DOHH2 (cell line): Measurements from ENCODE around the gene CCDC154.

Experiments used
- EZH2phosphoT487 ChIP-seq: fragments of 200-600 bp; sonication (generic); IDR thresholded peaks from 2 replicates; pipeline ENCODE4 v1.6.1; 2017; ENCODE audit warnings: borderline replicate concordance, mild to moderate bottlenecking, antibody characterized with exemption, low read length, moderate library complexity, mixed read lengths
- TF ChIP-seq, protein P1 (sequence below): fragments of 200-600 bp; sonication (generic); IDR thresholded peaks from one replicate; pipeline ENCODE4 v1.5.1; 2014; ENCODE audit warnings: antibody characterized with exemption, mild to moderate bottlenecking, low read depth, low read length; ENCODE audit not compliant: poor library complexity, severe bottlenecking

DNA sequence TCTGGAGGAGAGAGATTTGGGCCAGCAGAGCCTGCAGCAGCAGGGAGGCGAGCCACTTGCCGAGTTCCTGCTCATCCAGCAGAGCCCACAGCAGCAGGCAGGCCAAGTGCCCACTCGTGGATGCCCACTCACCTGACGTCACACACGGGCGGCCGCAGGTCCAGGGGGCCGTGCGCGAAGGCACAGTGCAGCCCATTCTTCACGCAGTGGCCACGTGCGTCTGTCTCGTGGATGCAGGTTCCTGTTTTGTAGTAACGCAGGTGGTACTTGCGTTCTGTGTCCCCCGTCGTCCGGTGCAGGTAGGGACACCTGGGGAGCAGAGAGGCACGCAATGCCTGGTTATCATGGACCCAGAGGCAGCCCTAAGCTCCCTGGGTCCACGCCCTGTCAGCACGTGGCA lies 41.3 kb downstream of the CCDC154 start:
- TF ChIP-seq, protein P1, sequence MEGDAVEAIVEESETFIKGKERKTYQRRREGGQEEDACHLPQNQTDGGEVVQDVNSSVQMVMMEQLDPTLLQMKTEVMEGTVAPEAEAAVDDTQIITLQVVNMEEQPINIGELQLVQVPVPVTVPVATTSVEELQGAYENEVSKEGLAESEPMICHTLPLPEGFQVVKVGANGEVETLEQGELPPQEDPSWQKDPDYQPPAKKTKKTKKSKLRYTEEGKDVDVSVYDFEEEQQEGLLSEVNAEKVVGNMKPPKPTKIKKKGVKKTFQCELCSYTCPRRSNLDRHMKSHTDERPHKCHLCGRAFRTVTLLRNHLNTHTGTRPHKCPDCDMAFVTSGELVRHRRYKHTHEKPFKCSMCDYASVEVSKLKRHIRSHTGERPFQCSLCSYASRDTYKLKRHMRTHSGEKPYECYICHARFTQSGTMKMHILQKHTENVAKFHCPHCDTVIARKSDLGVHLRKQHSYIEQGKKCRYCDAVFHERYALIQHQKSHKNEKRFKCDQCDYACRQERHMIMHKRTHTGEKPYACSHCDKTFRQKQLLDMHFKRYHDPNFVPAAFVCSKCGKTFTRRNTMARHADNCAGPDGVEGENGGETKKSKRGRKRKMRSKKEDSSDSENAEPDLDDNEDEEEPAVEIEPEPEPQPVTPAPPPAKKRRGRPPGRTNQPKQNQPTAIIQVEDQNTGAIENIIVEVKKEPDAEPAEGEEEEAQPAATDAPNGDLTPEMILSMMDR: no peak
- no peak for TF ChIP-seq EZH2phosphoT487
